ENCODE results near the gene KCNIP4.

KCNIP4 gene

DNA sequence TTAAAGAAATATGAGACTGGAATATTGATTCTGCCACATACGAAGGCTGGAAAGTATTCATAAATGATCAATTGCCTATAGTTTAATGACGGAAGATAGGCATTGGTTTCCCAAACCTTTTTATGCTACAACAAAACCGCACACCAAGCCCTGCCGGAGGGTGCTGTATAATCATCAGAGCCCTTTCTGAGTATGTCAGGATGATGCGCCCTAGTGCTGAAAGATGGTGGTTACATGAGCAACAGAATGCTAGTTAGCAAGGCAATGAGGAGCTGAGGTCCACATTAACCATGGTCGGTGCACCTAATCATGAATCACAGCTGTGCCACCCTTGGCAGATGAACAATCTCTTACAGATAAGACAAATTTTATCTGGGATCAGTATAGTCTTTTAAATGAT, 757.3 kb downstream of the KCNIP4 start:
- DNase-seq (ENCODE audit: low read depth), result no peak

DNA sequence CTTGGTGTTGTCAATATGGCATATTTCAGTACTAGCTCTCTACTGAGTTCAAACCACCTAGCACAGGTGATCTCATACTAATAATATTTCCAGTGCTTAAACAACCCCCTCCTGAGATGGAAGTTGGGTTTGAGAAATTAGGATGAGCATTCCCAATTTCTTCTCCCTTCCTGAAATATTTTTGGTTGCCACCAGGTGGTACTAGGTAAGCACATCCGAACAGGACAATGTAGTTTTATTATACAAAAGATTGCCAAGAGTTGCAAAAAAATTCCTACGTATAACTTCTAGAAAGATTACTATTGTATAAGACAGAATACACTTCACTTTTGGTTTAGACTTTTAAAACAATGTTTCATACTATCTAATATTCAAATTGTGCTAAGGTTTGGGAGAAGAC, 763.8 kb downstream of the KCNIP4 start:
- DNase-seq (ENCODE audit: low read depth), result no peak

DNA sequence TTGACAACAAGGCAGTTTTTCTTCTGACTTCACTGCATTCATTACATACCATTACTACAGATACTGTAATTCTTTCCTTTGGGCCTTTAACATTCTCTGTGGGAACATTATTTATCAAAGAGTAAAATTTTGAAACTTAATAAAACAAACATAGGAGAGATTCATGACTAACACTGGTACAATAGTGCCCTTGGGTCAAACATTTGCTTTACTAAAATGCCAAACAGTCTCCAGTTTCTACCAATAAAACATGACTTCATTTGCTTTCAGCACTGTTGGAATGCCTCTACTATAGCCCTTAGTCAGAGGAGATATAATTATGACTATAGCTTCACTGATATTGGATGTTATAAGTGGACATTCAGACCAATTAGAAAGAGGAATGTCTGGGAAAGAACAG, 766.9 kb downstream of the KCNIP4 start:
- DNase-seq (ENCODE audit: low read depth), result no peak

DNA sequence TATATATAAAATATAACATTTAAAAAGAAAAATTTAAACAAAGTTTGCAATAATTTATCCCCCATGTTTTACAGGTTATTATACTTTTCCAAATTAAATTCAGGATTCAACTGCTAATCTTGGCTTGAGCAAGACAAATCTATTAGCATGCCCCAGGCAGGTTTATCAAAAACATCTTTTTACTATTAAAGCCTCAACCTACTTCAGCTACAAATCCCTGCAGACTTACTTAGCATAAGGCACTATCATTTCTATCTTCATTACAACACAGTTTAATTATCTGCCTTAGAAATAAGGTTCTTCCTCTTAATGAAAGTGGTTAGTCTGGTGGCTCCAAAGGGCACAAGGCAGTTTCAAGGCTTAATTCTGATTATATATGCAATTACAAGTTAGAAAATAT, 770.7 kb downstream of the KCNIP4 start:
- DNase-seq (ENCODE audit: low read depth), result no peak

DNA sequence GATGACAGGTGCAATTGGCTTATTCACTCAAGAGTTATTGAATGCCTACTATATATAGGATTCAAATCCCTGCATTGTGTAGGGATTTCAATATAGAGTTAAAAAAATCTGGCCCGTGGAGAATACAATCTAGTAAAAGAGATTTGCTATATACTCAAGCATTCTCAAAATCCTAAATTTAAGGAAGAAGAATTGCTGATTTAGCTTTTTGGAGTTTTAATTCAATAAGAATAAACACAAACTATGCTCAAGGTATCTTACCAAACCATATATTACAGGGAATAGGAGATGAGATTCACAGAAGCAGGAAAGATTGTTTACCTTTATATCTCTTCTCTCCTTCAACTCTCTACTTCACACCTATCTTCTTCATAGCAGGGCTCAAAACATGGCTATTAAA, 771.5 kb downstream of the KCNIP4 start:
- no peak for DNase-seq (ENCODE audit: low read depth)

GRCh38 chr4:21167711-21168110, 780.9 kb downstream of the KCNIP4 start:
- no peak for DNase-seq (ENCODE audit: low read depth)

GRCh38 chr4:21155367-21155766, 793.2 kb downstream of the KCNIP4 start:
- DNase-seq (ENCODE audit: low read depth), result no peak

- DNase-seq (ENCODE audit: low read depth), result no peak
These were observed 809.2 kb downstream of the KCNIP4 start for GRCh38 chr4:21139327-21139726.

GRCh38 chr4:21136051-21136630, 812.4 kb downstream of the KCNIP4 start:
- DNase-seq (ENCODE audit: low read depth), result no peak

GRCh38 chr4:21134994-21135393, 813.6 kb downstream of the KCNIP4 start:
- DNase-seq (ENCODE audit: low read depth), result peak; percentile 11

DNA sequence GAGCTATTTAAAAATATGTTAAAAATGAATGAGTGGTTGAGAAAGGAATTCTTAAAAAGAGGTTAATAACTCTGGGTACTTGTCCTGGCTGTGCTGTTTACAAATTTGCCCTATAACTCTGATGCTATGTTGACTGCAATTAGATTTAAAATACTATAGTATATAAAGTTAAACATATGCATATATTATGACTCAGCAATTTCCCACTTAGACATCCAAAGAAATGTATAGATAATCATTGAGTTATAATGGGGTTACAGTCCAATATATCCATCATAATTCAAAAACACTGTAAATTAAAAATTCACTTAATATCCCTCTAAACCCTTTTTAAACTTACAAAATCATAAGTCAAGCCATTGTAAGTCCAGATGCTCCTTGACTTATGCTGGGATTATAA, 818.0 kb downstream of the KCNIP4 start:
- no peak for DNase-seq (ENCODE audit: low read depth)

DNA sequence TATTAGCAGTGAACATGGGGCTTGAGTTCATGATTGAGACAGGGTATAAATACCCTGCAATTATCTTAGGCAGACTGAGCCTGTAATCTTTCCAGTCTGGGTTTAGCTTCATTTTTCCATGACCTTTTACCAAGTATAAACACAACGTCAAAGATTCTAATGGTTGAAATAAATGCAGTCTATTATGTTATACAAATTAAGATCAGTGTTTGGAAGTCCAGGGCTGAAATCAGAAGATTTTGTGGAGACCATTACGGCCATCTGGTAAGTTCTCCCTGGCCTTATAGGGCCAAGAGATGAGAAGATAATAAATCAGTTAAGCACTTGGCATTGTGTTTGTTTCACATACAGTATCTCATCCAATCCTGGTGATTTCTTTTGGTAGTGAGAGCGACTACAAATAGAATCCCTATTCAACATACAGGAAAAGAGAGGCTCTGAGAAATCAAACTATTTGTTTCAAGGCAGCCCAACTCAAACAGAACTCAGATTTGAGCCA, 822.5 kb downstream of the KCNIP4 start:
- no peak for DNase-seq (ENCODE audit: low read depth)

- DNase-seq (ENCODE audit: low read depth), result no peak
These were observed 830.3 kb downstream of the KCNIP4 start for GRCh38 chr4:21118301-21118700.

GRCh38 chr4:21117541-21118180, 830.9 kb downstream of the KCNIP4 start:
- no peak for DNase-seq (ENCODE audit: low read depth)

- DNase-seq (ENCODE audit: low read depth), result peak; percentile 31
These were observed 834.9 kb downstream of the KCNIP4 start for GRCh38 chr4:21113496-21114223.

- DNase-seq (ENCODE audit: low read depth), result no peak
These were observed 845.9 kb downstream of the KCNIP4 start for GRCh38 chr4:21102667-21103066.

DNA sequence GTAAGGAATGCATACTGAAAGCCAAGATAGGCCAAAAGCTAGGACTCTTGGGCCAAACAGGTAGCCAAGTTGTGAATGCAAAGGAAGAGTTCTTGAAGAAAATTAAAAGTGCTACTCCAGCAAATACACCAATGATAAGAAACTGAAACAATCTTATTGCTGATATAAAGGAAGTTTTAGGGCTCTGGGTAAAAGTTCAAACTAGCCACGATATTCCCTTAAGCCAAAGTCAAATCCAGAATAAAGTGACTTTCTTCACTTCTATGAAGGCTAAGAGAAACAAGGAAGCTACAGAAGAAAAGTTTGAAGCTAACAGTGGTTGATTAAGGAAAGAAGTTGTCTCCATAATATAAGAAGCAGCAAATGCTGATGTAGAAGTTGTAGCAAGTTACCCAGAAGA, 850.7 kb downstream of the KCNIP4 start:
- no peak for DNase-seq (ENCODE audit: low read depth)

GRCh38 chr4:21097026-21097425, 851.5 kb downstream of the KCNIP4 start:
- no peak for DNase-seq (ENCODE audit: low read depth)

DNA sequence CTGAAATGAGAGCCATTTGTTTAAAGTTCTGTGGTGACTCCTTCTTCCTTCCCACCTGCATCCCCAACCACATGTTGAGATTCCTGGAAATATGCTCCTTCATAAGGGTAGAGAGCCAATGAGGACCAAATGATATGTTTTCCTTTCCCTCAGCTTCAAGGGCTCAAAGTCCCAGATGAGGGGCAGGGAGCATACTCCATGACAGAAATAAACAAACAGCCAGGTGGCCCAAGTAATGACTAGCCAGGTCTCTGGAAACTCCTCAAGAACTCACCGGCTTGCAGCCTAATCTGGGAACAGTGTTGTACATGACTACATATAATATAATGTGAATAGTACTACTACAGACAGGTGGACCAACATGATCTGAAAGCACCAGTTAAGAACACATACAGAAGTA, 856.0 kb downstream of the KCNIP4 start:
- DNase-seq (ENCODE audit: low read depth), result no peak

- DNase-seq (ENCODE audit: low read depth), result no peak
These were observed 858.4 kb downstream of the KCNIP4 start for GRCh38 chr4:21090094-21090666.

GRCh38 chr4:21083413-21083812, 865.2 kb downstream of the KCNIP4 start:
- DNase-seq (ENCODE audit: low read depth), result no peak

- no peak for DNase-seq (ENCODE audit: low read depth)
These were observed 870.6 kb downstream of the KCNIP4 start for GRCh38 chr4:21077967-21078366.

DNA sequence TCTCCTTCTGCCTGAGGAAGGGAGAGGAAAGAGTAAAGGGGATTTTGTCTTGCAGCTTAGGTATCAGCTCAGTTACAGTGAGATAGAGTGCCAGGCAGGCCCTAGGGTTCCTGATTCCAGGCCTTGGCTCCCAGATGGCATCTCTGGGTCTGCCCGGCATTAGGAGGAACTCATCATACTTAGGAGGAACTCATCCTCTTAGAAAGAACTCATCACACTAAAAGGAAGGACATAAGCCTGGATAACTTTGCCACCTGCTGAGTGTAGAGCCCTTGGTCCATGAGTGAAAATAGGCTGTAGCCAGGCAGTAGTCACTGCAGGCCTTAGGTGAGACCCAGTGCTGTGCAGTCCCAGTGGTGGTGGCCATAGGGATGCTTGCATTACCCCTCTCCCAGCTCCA, 881.2 kb downstream of the KCNIP4 start:
- DNase-seq (ENCODE audit: low read depth), result no peak
